Effector CD8-positive, alpha-beta T cell (primary cell): ENCODE measurements around the gene ATP9A.
"Not testable (repeated sequence)": the region's sequence is repeated elsewhere in the genome, so short reads cannot be mapped to it uniquely, and the experiment has no call there.

Experiments
- DNase-seq: peaks from one replicate; lab custom pipeline; 2025; lab: John Stamatoyannopoulos, UW

ATP9A gene

GRCh38 chr20:51750770-51751388 is 17.3 kb downstream of the ATP9A start:
- no peak for DNase-seq

GRCh38 chr20:51750037-51750769 is 18.0 kb downstream of the ATP9A start:
- no peak for DNase-seq

GRCh38 chr20:51749674-51750036 is 18.5 kb downstream of the ATP9A start:
- no peak for DNase-seq

GRCh38 chr20:51747182-51747911 is 20.8 kb downstream of the ATP9A start:
- DNase-seq: no peak

GRCh38 chr20:51745804-51746203 is 22.4 kb downstream of the ATP9A start:
- no peak for DNase-seq

- no peak for DNase-seq
Observed at GRCh38 chr20:51740838-51741237, 27.4 kb downstream of the ATP9A start.

GRCh38 chr20:51740308-51740707 is 27.9 kb downstream of the ATP9A start:
- not testable (repeated sequence) for DNase-seq

GRCh38 chr20:51739722-51740249 is 28.4 kb downstream of the ATP9A start:
- no peak for DNase-seq

GRCh38 chr20:51738877-51739447 is 29.2 kb downstream of the ATP9A start:
- no peak for DNase-seq

GRCh38 chr20:51738261-51738660 is 29.9 kb downstream of the ATP9A start:
- not testable (repeated sequence) for DNase-seq

- no peak for DNase-seq
Observed at GRCh38 chr20:51736947-51737346, 31.2 kb downstream of the ATP9A start.

- DNase-seq: no peak
Observed at GRCh38 chr20:51735728-51736600, 32.2 kb downstream of the ATP9A start.

- no peak for DNase-seq
Observed at GRCh38 chr20:51734876-51735720, 33.1 kb downstream of the ATP9A start.

GRCh38 chr20:51733070-51733469 is 35.1 kb downstream of the ATP9A start:
- DNase-seq: no peak

GRCh38 chr20:51732096-51732791 is 35.9 kb downstream of the ATP9A start:
- DNase-seq: no peak

- DNase-seq: no peak
Observed at GRCh38 chr20:51731731-51732095, 36.5 kb downstream of the ATP9A start.

- no peak for DNase-seq
Observed at GRCh38 chr20:51729771-51730170, 38.4 kb downstream of the ATP9A start.

- DNase-seq: no peak
Observed at GRCh38 chr20:51728737-51729136, 39.5 kb downstream of the ATP9A start.

- DNase-seq: no peak
Observed at GRCh38 chr20:51727872-51728271, 40.3 kb downstream of the ATP9A start.

GRCh38 chr20:51725584-51726176 is 42.5 kb downstream of the ATP9A start:
- DNase-seq: no peak
